NCI-H82 (cell line): ENCODE data around the gene LZTS2.

Experiments used
- DNase-seq: peaks from one replicate; lab custom pipeline; 2025; lab: John Stamatoyannopoulos, UW

Gene LZTS2

GRCh38 chr10:100998183-100998990, 1.2 kb upstream of the LZTS2 start:
- peak; percentile 94 for DNase-seq

- DNase-seq: peak; percentile 72
These were observed 442 bp upstream of the LZTS2 start for GRCh38 chr10:100998991-100999741.

- DNase-seq: peak; percentile 41
These were observed 713 bp downstream of the LZTS2 start for GRCh38 chr10:101000127-101000914.

- no peak for DNase-seq
These were observed 1.5 kb downstream of the LZTS2 start for GRCh38 chr10:101000915-101001658.

- DNase-seq: no peak
These were observed 2.0 kb downstream of the LZTS2 start for GRCh38 chr10:101001659-101002035.

- DNase-seq: no peak
These were observed 2.8 kb downstream of the LZTS2 start for GRCh38 chr10:101002456-101002855.

DNA sequence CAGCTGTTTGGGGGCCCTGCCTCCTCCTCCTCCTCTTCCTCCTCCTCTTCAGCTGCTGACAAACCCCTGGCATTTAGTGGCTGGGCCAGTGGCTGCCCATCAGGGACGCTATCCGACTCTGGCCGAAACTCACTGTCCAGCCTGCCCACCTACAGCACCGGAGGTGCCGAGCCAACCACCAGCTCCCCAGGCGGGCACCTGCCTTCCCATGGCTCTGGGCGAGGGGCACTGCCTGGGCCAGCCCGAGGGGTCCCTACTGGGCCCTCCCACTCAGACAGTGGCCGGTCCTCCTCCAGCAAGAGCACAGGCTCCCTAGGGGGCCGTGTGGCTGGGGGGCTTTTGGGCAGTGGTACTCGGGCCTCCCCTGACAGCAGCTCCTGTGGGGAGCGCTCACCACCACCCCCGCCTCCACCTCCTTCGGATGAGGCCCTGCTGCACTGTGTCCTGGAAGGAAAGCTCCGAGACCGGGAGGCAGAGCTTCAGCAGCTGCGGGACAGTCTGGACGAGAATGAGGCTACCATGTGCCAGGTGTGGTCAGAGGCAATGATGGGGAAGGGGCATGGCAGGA, 4.1 kb downstream of the LZTS2 start:
- DNase-seq: no peak

GRCh38 chr10:101005361-101005760, 5.8 kb downstream of the LZTS2 start:
- DNase-seq: no peak

DNA sequence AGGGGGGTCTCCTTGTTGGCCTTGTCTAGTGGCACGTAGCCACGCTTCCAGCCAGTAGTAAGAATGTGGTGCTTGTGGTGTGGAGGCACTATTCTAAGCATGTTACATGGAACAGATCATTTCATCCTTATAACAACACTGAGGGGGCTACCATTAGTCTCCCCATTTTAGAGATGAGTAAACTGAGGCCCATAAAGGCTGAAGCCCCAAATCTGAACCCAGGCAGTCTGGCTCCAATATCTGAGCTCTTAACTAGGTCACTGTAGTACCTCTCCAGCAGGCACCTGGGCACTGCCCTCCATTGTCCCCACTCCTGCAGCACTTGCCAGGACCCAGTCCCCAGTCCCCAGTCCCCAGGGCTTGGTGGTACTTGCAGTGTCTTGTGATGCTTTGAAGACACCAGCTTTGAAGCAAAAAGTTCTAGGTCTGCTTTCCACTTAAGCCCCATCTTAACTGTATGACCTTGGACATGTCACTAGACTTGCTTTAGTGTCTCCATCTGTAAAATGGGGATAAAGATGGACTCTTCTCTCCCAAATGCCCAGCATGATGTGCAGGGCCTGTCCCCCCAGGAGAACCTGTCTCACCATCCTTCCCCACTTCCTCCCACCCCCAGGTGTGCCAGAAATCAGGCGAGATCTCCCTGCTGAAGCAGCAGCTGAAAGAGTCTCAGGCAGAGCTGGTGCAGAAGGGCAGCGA, 6.4 kb downstream of the LZTS2 start:
- DNase-seq: no peak

DNA sequence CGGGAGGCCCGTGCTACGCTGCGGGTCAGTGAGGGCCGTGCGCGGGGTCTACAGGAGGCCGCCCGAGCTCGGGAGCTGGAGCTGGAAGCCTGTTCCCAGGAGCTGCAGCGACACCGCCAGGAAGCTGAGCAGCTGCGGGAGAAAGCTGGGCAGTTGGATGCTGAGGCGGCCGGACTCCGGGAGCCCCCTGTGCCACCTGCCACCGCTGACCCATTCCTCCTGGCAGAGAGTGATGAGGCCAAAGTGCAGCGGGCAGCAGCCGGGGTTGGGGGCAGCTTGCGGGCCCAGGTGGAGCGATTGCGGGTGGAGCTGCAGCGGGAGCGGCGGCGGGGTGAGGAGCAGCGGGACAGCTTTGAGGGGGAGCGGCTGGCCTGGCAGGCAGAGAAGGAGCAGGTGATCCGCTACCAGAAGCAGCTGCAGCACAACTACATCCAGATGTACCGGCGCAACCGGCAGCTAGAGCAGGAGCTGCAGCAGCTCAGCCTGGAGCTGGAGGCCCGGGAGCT, 7.0 kb downstream of the LZTS2 start:
- no peak for DNase-seq

- peak; percentile 13 for DNase-seq
These were observed 7.6 kb downstream of the LZTS2 start for GRCh38 chr10:101007099-101007711.

GRCh38 chr10:101007915-101008822, 8.6 kb downstream of the LZTS2 start:
- no peak for DNase-seq

GRCh38 chr10:101008823-101009423, 9.3 kb downstream of the LZTS2 start:
- no peak for DNase-seq

DNA sequence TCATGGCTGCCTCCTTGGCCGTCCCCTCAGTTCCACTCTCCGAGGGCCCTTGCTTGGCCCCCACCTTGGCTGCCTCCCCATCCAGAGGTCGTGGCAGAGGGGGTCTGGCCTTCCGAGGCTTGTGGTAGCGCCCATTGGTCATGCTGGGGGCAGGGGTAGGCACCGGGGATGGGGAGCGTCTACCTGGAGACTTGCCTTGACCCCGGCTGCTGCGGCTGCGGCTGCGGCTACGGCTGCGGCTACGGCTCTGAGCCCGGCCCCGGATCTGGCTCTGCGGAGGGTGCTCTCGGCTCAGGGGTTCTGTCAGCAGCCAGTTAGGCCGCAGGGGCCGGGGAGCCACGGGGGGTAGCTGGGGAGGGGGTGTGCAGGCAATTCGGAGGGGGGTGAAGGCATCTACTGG, 10.7 kb downstream of the LZTS2 start:
- no peak for DNase-seq

- DNase-seq: peak; percentile 75
These were observed 12.2 kb downstream of the LZTS2 start for GRCh38 chr10:101011517-101012423.

- peak; percentile 87 for DNase-seq
These were observed 13.1 kb downstream of the LZTS2 start for GRCh38 chr10:101012525-101013364.

GRCh38 chr10:101013365-101013825, 13.8 kb downstream of the LZTS2 start:
- DNase-seq: no peak
